Measurements from ENCODE around the gene PPFIA4.

GRCh38 chr1:203050826-203051225, 24.5 kb downstream of the PPFIA4 start:
- TF ChIP-seq CTCF (optimal IDR thresholded peaks at IDR 0.05 in 1 of 3, IDR thresholded peaks at IDR 0.05 in 1 of 3, conservative IDR thresholded peaks at IDR 0.05 in 1 of 3; ENCODE audit: extremely low read depth in 1 of 3, insufficient read depth in 2 of 3, low read length in 3 of 3) (no peak), EZH2 (IDR thresholded peaks at IDR 0.05; ENCODE audit: low read length) (no peak)
